SK-N-MC (cell line): Measurements from ENCODE around the gene ECSCR.

ENCODE experiments used
- EZH2 ChIP-seq: fragments of 200-600 bp; sonication (generic); IDR thresholded peaks from one replicate; pipeline ENCODE4 v1.6.1; 2017; ENCODE audit warnings: antibody characterized with exemption
- POLR2AphosphoS5 ChIP-seq: IDR thresholded peaks from 2 replicates; pipeline ENCODE4 v1.6.1; 2012; ENCODE audit warnings: mild to moderate bottlenecking, low read depth, low read length, borderline replicate concordance

GRCh38 chr5:139410121-139410992 is 52.2 kb downstream of the ECSCR start:
- TF ChIP-seq EZH2 (no peak), POLR2AphosphoS5 (no peak)
